Measurements from ENCODE around the gene BCL7B. TPM values are rescaled to one million over a fixed set of nuclear protein-coding genes. Genes with fewer than 3 reads are reported as not detected.

Gene BCL7B
- total RNA-seq, 1 donor from 2014 or later: 83.9 TPM

- H3K4me3 ChIP-seq (ENCODE audit: low read depth, low read length): no peak overlapping the region
- no peak for DNase-seq (ENCODE audit: low read depth)
- TF ChIP-seq CTCF (IDR thresholded peaks at IDR 0.05; ENCODE audit: insufficient read depth, low read length, poor library complexity, severe bottlenecking): no peak
- peaks cover 10% of the 10 kb centered on the region for H3K27me3 ChIP-seq (ENCODE audit: control insufficient read depth, insufficient read depth, low read length)
- no peaks in the 10 kb centered on the region for H3K36me3 ChIP-seq (ENCODE audit: control insufficient read depth, insufficient read depth, low read length)
These were observed 40.7 kb upstream of the BCL7B start for GRCh38 chr7:73597978-73598782.

DNA sequence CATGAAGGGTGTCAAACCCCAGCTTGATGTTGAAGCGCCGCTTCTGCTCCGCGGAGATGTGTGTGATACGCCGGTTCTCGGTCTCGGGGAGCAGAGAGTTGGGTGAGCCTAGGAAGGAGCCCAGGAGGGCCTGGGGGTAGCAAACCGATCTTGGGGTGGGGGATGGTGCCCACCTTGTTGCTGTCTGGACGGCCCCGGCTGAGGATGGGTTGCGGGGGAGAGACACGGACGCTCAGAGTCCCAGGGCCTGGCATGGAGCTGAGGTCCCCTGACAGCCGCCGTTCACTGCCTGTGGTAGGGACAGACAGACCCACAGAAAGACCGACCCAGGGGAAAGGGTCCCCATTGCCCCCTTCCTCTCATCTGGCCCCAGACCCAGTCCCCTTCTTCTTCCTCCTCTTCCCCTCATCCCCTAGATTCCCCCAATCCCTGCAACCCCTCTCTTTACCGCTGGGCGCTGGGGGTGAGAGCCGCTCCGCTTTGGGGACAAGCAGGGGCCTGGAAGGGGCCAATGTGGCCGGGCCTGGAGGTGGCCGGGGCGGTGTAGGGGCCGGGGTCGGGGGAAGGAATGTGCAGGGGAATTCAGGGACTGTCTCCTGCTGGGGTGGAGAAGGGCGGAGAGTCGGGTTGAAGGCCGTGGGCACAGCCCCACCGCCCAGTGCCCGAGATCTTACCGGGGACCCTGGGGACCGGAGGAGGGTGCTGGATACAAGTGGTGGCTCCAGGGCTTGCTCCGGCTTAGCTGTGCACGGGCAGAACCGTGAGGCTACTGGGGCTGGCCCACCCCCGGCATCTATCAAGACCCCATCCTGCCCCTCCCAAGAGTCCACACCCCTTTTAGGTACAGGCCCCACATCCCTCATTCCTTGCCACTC lies 38.9 kb upstream of the BCL7B start:
- DNase-seq (ENCODE audit: low read depth): no peak
- TF ChIP-seq CTCF (IDR thresholded peaks at IDR 0.05; ENCODE audit: insufficient read depth, low read length, poor library complexity, severe bottlenecking): no peak
- Histone ChIP-seq H3K27me3 (ENCODE audit: control insufficient read depth, insufficient read depth, low read length) (peaks cover 10% of the 10 kb centered on the region), H3K4me3 (ENCODE audit: low read depth, low read length) (no peak overlapping the region), H3K36me3 (ENCODE audit: control insufficient read depth, insufficient read depth, low read length) (no peaks in the 10 kb centered on the region)

- no peak for TF ChIP-seq CTCF (IDR thresholded peaks at IDR 0.05; ENCODE audit: insufficient read depth, low read length, poor library complexity, severe bottlenecking)
These were observed 37.9 kb upstream of the BCL7B start for GRCh38 chr7:73595358-73595757.

GRCh38 chr7:73593207-73594045 lies 35.9 kb upstream of the BCL7B start:
- Histone ChIP-seq H3K4me3 (ENCODE audit: low read depth, low read length) (no peak overlapping the region), H3K36me3 (ENCODE audit: control insufficient read depth, insufficient read depth, low read length) (no peaks in the 10 kb centered on the region), H3K27me3 (ENCODE audit: control insufficient read depth, insufficient read depth, low read length) (peaks cover 10% of the 10 kb centered on the region)
- no peak for TF ChIP-seq CTCF (IDR thresholded peaks at IDR 0.05; ENCODE audit: insufficient read depth, low read length, poor library complexity, severe bottlenecking)
- DNase-seq (ENCODE audit: low read depth): no peak

More at GRCh38 chr7:73595358-73595757, 37.9 kb upstream of the BCL7B start:
- H3K36me3 ChIP-seq (ENCODE audit: control insufficient read depth, insufficient read depth, low read length): no peaks in the 10 kb centered on the region
- DNase-seq (ENCODE audit: low read depth): no peak
- H3K27me3 ChIP-seq (ENCODE audit: control insufficient read depth, insufficient read depth, low read length): peaks cover 10% of the 10 kb centered on the region
- H3K4me3 ChIP-seq (ENCODE audit: low read depth, low read length): no peak overlapping the region

GRCh38 chr7:73586911-73587310 lies 29.4 kb upstream of the BCL7B start:
- no peak for TF ChIP-seq CTCF (IDR thresholded peaks at IDR 0.05; ENCODE audit: insufficient read depth, low read length, poor library complexity, severe bottlenecking)
- no peaks in the 10 kb centered on the region for H3K27me3 ChIP-seq (ENCODE audit: control insufficient read depth, insufficient read depth, low read length)
- DNase-seq (ENCODE audit: low read depth): no peak
- no peak overlapping the region for H3K4me3 ChIP-seq (ENCODE audit: low read depth, low read length)
- H3K36me3 ChIP-seq (ENCODE audit: control insufficient read depth, insufficient read depth, low read length): no peaks in the 10 kb centered on the region
